Cardiac muscle cell (in vitro differentiated cells and primary cell): Measurements from ENCODE around the gene SERPINC1. TPM values are rescaled to one million over a fixed set of nuclear protein-coding genes. Genes with fewer than 3 reads are reported as not detected.
"Not testable (repeated sequence)": the region's sequence is repeated elsewhere in the genome, so short reads cannot be mapped to it uniquely, and the experiment has no call there.

Experiments
- DNase-seq, 2 donors: peaks; one replicate each; pipeline versions ENCODE4 v3.0.0 to v3.0.0-alpha.2; 2010 to 2017; ENCODE audit warnings: low read depth in 1 of 2, low spot score in 1 of 2
- H3K27ac ChIP-seq: fragments of 200-600 bp; sonication (generic); 2 replicates; pipeline ENCODE4 v1.5.1; 2016
- H3K27me3 ChIP-seq: fragments of 200-600 bp; sonication (generic); 2 replicates; pipeline ENCODE4 v1.6.0; 2016; ENCODE audit warnings: control low read depth
- H3K36me3 ChIP-seq: fragments of 200-600 bp; sonication (generic); 2 replicates; pipeline ENCODE4 v1.5.1; 2016; ENCODE audit warnings: control low read depth
- H3K4me1 ChIP-seq: fragments of 200-600 bp; sonication (generic); 2 replicates; pipeline ENCODE4 v1.8.1; 2017; ENCODE audit warnings: low read depth, mild to moderate bottlenecking, mixed run types
- H3K4me3 ChIP-seq: fragments of 200-600 bp; sonication (generic); 2 replicates; pipeline ENCODE4 v1.5.1; 2016; ENCODE audit warnings: mild to moderate bottlenecking
- H3K9me3 ChIP-seq: fragments of 200-600 bp; sonication (generic); 2 replicates; pipeline ENCODE4 v1.5.1; 2017; ENCODE audit warnings: low read depth, mild to moderate bottlenecking, control low read depth
- CTCF ChIP-seq: IDR thresholded peaks from 2 replicates; pipeline ENCODE4 v1.5.1; 2012; ENCODE audit warnings: low read depth, mild to moderate bottlenecking, low read length
- polyA plus RNA-seq: library from polyadenylated mRNA; unstranded; fragments of >200 nt; fragmentation: Nextera tagmentation; extraction: Ambion mirVana; gene quantifications from 2 replicates; pipeline ENCODE4 v1.2.1, GENCODE V29; 2016
- total RNA-seq: library from RNA; depleted of rRNA; stranded (reverse); fragments of >200 nt; gene quantifications from 2 replicates; pipeline ENCODE4 v1.2.3, GENCODE V29; 2016

SERPINC1 gene
- total and polyA plus RNA-seq, 2 experiments from 2014 or later, result 0.36 TPM; not detected in 1

DNA sequence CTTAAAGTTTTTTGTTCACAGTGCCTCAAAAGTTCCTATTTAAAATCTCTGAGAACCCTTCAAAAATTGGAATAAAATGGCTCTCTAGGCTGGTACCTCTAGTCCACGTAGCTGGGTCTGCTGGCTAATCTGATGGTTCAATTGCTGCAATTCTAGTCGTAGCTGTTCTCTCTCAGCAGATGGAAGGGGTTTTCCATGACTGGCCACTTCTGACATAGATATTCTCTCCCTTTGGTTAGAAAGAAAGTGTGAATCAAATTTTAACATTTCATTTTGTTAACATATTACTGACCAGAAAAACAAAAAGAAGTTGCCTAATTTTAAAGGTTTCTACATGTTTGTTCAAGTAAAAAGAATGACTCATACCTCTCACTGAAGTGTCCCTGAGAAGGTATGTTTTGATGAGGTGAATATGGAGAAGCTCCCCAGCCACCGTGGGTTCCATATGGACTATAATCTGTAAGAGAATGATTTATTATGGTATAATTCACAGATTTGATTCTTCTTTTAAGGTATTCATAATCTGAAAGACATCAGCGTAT is 29.3 kb upstream of the SERPINC1 start:
- H3K27ac ChIP-seq, result no peak overlapping the region
- no peaks in the 10 kb centered on the region for H3K27me3 ChIP-seq
- peaks cover 75% of the 10 kb centered on the region for H3K36me3 ChIP-seq
- DNase-seq, result no peak
- H3K4me3 ChIP-seq, result no peak overlapping the region
- no peak for TF ChIP-seq CTCF
- H3K9me3 ChIP-seq, result no peaks in the 10 kb centered on the region
- H3K4me1 ChIP-seq, result no peaks in the 10 kb centered on the region

DNA sequence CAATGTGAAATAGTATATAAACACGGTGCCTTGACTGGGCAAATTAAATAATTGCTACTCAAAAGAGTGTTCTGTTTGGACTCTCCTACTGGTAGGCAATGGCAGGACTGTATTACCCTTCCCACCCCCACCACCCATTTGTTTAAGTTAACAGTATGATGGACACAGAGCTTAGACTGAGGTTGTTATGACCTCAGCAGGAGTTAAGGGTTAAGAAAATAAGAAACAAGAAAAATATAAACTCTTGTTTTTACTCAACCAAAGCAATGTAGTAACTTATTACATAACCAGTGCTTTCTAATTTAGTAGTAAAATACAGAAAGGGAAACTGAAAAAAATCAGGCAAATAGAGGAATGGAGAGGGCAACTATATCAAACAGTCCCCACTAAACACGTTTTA is 19.9 kb upstream of the SERPINC1 start:
- Histone ChIP-seq H3K27ac (no peak overlapping the region), H3K36me3 (peaks cover 75% of the 10 kb centered on the region), H3K9me3 (no peaks in the 10 kb centered on the region), H3K4me3 (no peak overlapping the region), H3K4me1 (no peaks in the 10 kb centered on the region), H3K27me3 (no peaks in the 10 kb centered on the region)
- no peak for DNase-seq
- TF ChIP-seq CTCF, result no peak

- Histone ChIP-seq H3K9me3 (no peaks in the 10 kb centered on the region), H3K36me3 (peaks cover 62% of the 10 kb centered on the region), H3K27ac (no peak overlapping the region), H3K4me1 (no peaks in the 10 kb centered on the region), H3K4me3 (no peak overlapping the region), H3K27me3 (no peaks in the 10 kb centered on the region)
- no peak for TF ChIP-seq CTCF
- DNase-seq, result no peak
Observed at GRCh38 chr1:173934440-173934839, 17.3 kb upstream of the SERPINC1 start.

DNA sequence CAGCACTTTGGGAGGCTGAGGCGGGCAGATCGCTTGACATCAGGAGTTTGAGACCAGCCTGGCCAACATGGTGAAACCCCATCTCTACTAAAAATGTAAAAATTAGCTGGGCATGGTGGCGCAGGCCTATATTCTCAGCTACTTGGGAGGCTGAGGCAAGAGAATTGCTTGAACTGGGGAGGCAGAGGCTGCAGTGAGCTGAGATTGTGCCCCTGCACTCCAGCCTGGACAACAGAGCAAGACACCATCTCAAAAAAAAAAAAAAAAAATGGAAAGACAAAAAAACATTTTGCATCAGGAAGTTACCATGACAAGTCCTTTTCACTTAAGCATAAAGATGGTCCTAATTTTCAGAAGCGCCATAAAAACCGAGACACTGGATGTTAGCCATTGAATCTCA is 13.4 kb upstream of the SERPINC1 start:
- not testable (repeated sequence) for DNase-seq, H3K4me1 ChIP-seq, H3K9me3 ChIP-seq, H3K27me3 ChIP-seq, H3K4me3 ChIP-seq, H3K27ac ChIP-seq
- peaks cover 32% of the 10 kb centered on the region for H3K36me3 ChIP-seq

DNA sequence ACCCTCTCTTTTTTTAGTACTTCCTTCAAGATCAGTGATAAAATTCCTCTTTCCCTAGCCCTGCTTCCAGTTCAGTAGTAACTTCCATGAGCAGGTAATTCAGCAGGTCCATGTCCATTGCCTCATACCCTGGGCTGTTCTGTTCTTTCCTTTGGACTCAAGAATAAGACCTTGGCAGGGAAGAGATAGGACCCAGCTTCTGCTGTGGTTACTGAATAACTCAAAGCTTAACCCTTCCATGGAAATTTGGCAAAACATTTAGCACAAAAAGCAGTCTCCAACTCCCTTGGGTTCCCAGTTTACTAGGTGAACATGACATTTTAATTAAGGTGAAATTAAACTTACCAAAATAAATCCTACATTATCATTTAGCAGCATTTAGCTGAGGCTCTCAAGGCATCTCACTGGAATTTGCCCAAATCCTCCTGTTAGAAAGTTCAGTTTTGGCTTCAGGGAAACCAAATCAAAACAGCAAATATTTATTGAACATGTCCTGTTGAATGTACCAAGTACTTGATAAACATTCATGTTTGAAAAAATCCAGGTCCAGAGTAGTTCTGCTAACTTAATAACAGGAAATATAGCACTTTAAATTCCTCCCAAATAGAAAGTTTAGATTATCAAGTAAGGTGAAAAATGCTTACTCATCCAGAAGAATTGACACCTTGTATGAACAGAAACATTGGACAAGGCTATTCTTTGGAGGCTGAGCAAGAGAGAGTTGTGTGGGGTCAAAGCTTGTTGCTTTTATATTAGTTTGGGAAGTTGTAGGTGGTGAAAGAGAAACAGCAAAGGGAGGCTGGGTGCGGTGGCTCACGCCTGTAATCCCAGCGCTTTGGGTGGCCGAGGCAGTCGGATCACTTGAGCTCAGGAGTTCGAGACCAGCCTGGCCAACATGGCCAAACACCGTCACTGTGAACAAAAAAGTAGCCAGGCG is 8.4 kb upstream of the SERPINC1 start:
- Histone ChIP-seq H3K36me3 (no peaks in the 10 kb centered on the region), H3K27ac (no peak overlapping the region), H3K4me1 (no peaks in the 10 kb centered on the region), H3K4me3 (no peak overlapping the region), H3K9me3 (no peaks in the 10 kb centered on the region), H3K27me3 (no peaks in the 10 kb centered on the region)
- DNase-seq, result no peak
- no peak for TF ChIP-seq CTCF

GRCh38 chr1:173920861-173921260 is 3.7 kb upstream of the SERPINC1 start:
- Histone ChIP-seq H3K9me3 (no peaks in the 10 kb centered on the region), H3K36me3 (no peaks in the 10 kb centered on the region), H3K4me1 (no peaks in the 10 kb centered on the region), H3K27ac (no peak overlapping the region), H3K4me3 (no peak overlapping the region), H3K27me3 (no peaks in the 10 kb centered on the region)
- DNase-seq, result no peak
- TF ChIP-seq CTCF, result no peak
